NCI-H1694 treated with DMSO at 0.1 percent for 48 hours (cell line): ENCODE results near the gene DRP2.
A peak's percentile ranks its signal among the peaks of the same experiment; 100 is the strongest.
"Not testable (repeated sequence)": the region's sequence is repeated elsewhere in the genome, so short reads cannot be mapped to it uniquely, and the experiment has no call there.

Experiments used
- DNase-seq: peaks from one replicate; lab custom pipeline; 2025; lab: John Stamatoyannopoulos, UW

DRP2 gene

GRCh38 chrX:101232316-101232715 is 12.7 kb downstream of the DRP2 start:
- DNase-seq, result no peak

GRCh38 chrX:101237041-101237440 is 17.5 kb downstream of the DRP2 start:
- no peak for DNase-seq

GRCh38 chrX:101241531-101241930 is 21.9 kb downstream of the DRP2 start:
- no peak for DNase-seq

DNA sequence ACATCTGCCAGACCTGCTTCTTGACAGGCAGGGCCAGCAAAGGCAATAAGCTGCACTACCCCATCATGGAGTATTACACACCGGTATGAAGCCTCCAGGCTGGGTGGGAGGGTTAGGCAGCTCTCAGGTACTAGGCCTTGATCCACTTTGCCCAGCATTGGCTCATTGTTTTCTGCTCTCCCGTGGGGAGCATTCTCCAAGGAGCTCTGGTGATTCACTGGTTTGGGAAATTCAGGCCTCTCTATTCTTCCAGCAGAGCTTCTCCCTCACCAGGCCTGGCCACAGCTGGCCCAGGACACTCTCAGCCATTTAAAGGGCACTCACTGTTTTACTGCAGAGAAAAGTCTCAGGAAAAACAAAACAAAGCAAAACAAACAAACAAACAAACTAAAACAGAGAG is 33.0 kb downstream of the DRP2 start:
- DNase-seq, result no peak

DNA sequence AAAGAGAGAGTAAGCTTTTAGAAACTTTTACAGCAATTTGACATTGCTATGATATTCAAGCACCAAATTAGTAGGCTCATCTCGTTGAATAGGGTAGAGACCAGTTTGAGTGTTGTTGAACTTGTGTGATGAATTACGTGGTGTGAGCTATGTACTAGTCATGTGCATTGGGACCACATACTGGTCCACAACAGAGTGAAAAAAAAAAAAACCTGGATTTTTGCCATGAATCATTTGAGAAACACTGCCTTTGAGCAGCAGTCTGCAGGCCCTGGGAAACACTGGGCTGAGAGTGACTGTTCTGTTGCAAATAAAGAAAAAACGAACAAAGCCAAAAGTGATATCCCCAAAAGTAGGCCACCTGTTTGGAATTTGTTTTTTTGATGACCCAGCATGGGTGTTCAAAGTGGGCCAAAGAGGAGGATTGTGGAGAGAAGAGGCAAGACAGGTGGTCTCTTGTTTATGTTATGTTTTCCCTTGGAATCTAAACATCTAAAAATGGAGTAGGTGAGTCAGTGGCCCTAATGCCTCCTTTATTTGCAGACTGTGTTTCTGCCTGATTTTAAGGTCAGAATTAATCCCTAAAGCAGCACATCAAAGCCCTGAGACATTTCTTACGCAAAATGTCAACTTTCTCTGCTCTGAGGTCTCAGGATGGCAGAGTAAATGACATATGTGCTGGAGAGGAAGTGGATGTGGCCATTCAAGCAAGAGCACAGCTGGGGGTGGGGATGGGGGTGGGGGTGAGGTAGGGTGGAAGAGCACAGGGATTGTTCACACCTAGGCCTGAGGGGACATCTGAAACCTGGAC is 38.1 kb downstream of the DRP2 start:
- DNase-seq, result no peak

DNA sequence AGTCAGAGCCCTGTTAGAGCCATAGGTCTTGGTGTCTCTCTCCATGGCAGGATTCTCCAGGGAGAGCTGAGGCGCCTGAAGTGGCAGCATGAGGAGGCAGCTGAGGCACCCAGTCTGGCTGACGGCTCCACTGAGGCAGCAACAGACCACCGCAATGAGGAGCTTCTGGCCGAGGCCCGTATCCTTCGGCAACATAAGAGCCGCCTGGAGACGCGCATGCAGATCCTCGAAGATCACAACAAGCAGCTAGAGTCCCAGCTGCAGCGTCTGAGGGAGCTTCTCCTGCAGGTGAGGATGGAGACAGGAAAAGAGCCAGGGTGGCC is 38.6 kb downstream of the DRP2 start:
- no peak for DNase-seq

DNA sequence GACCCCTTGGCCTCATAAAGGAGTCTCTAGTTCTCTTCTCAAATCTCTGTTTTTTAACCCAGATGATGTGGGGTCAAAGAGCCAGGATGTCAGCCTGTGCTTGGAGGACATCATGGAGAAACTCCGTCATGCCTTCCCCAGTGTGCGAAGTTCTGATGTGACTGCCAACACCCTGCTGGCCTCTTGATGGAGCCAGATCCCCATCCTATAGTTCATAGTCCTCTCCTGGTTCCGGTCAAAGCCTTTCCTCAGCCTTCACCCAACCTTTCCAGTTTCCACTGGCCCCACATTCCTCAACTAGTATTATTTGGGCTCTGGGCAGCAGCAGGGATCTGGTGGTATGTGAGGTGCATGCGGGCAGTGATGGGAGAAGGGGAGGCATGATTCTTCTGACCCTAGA is 40.8 kb downstream of the DRP2 start:
- DNase-seq, result no peak

GRCh38 chrX:101262590-101262989 is 43.0 kb downstream of the DRP2 start:
- DNase-seq, result no peak

GRCh38 chrX:101263766-101264165 is 44.2 kb downstream of the DRP2 start:
- no peak for DNase-seq

DNA sequence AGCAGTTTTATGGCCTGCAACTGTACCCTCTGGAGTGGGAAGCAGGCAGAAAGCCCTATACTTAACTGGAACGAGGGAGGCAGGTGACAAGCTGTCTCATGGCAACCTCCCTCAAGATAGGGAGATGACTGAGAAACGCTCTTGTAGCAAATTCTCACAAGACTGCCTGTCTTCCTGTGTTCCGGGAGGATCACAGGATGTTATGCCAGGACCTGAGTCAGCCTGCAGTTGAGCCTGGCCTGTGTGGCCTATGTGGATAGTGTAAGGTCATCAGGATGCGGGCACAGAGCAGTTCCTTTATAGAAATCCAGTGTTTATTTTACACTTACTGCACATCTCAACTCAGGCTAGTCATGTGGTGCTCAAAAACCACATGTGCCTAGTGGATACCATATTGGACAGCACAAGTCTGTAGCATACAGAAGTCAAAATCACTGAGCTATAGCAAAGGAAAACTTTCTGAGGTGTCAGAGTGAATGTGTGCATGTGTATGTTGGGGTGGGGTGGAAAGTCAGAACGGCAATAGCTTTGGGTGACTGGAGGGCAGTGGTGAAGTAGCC is 46.4 kb downstream of the DRP2 start:
- DNase-seq, result no peak

GRCh38 chrX:101274198-101274597 is 54.6 kb downstream of the DRP2 start:
- DNase-seq, result no peak

DNA sequence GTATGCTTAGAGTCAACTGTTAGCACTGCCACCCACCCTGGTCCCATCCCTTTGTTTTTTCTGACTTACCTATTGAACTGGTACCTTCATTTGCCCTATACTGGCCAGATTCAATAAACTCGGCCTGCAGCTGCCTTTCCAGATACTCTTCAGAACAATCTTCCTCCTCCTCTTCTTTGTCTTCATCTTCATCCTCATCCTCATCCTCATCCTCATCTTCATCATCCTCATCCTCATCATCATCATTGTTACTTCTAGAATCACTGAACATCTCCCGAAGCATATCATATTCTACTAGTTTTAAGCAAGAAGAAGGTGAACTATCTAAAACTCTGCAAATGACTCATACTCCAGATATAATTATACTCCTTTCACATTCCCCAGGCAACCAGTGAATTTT is 56.7 kb downstream of the DRP2 start:
- DNase-seq, result no peak

- peak; percentile 32 for DNase-seq
Measured at GRCh38 chrX:101287402-101287801, 67.8 kb downstream of the DRP2 start.

DNA sequence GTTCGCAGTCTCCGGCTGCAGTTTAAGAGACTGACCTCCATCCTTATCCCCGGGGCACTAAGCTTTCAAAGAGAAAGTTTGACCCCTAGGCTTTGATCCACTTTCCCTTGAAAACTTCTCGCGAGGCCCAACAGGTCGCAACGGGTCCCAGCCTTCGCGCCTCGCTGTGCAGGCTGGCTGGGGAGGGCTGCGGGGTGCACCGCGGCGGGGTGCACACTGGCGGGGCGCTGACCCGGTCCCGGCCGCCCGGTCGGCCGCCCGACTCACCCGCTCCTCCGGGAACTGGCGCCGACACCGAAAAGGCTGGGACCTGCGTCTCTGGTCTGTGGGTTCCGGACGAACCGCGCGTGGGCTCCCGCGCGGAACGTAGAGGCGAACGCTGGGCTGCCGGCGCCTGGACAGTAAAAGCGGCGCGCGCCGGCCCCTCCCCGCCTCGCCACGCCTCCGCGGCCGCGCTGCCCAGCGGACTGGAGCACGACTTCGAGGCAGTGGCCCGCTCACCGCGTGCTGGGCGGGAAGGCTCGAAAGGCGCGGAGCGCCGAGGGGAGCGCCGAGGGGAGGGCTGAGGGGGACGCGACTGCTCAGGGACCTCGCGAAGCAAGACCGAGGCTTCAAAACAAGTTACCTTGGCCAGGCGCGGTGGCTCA is 71.5 kb downstream of the DRP2 start, which contains the start of gene TAF7L:
TAF7L (minus strand) TSS at position 378 of the 647 bp plus-strand sequence. CDS start 3,791 bp downstream, outside the sequence.
- no peak for DNase-seq

GRCh38 chrX:101295603-101296002 is 76.0 kb downstream of the DRP2 start:
- DNase-seq, result not testable (repeated sequence)

DNA sequence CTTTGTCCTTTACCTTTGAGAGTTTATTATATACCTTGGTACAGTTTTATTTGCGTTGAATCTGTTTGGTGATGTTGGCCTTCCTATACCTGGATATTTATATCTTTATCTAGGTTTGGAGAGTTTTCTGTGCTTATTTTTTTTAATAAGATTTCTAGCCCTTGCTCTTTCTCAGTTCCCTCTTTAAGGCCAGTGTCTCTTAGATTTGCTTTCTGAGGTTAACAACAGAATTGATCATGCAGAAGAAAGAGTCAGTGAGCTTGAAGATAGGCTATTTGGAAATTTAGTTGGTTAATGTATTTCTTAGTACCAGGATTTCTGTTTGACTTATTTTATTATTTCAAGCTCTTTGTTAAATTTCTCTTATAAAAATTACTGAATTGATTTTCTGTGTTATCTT is 84.2 kb downstream of the DRP2 start:
- DNase-seq, result no peak
